OCI-LY1 (cell line): Measurements from ENCODE around the gene VAV3.

Experiments
- H2AFZ ChIP-seq: fragments of 200-600 bp; sonication (generic), shearing (Covaris generic); 2 replicates; pipeline ENCODE4 v1.6.0; 2014; ENCODE audit warnings: antibody characterized with exemption, mild to moderate bottlenecking, low read length
- H3F3A ChIP-seq: fragments of 200-600 bp; sonication (generic), shearing (Covaris generic); 2 replicates; pipeline ENCODE4 v1.6.0; 2014; ENCODE audit warnings: mild to moderate bottlenecking, antibody characterized with exemption, low read length, moderate library complexity; ENCODE audit not compliant: insufficient read depth
- H3K27ac ChIP-seq: fragments of 200-600 bp; sonication (generic); 2 replicates; pipeline ENCODE4 v1.5.1; 2014; ENCODE audit warnings: low read length, mixed run types, mild to moderate bottlenecking, low read depth; ENCODE audit not compliant: poor library complexity, severe bottlenecking
- H3K27me3 ChIP-seq: fragments of 200-600 bp; sonication (generic); 2 replicates; pipeline ENCODE4 v1.6.0; 2014; ENCODE audit warnings: antibody characterized with exemption, mild to moderate bottlenecking, low read length, moderate library complexity; ENCODE audit not compliant: insufficient read depth
- H3K36me3 ChIP-seq: fragments of 200-600 bp; sonication (generic); 2 replicates; pipeline ENCODE4 v1.6.1; 2014; ENCODE audit warnings: mild to moderate bottlenecking, antibody characterized with exemption, low read length, moderate library complexity, mixed read lengths; ENCODE audit not compliant: insufficient read depth
- H3K4me1 ChIP-seq: fragments of 200-600 bp; sonication (generic); 2 replicates; pipeline ENCODE4 v1.5.1; 2014; ENCODE audit warnings: mild to moderate bottlenecking, low read length, moderate library complexity; ENCODE audit not compliant: insufficient read depth, severe bottlenecking
- H3K4me2 ChIP-seq: fragments of 200-600 bp; sonication (generic), shearing (Covaris generic); 2 replicates; pipeline ENCODE4 v1.6.1; 2014; ENCODE audit warnings: low read length
- H3K4me3 ChIP-seq: fragments of 200-600 bp; sonication (generic); 2 replicates; pipeline ENCODE4 v1.5.1; 2014; ENCODE audit warnings: low read length, low read depth, mild to moderate bottlenecking, mixed read lengths; ENCODE audit not compliant: poor library complexity, severe bottlenecking
- H3K79me2 ChIP-seq: fragments of 200-600 bp; shearing (Covaris generic); 2 replicates; pipeline ENCODE4 v1.6.1; 2016; ENCODE audit warnings: mixed run types, low read length, mixed read lengths; ENCODE audit not compliant: insufficient read depth
- H3K9ac ChIP-seq: fragments of 200-600 bp; sonication (generic), shearing (Covaris generic); 2 replicates; pipeline ENCODE4 v1.6.1; 2014; ENCODE audit warnings: mild to moderate bottlenecking, low read length, mixed read lengths
- H3K9me2 ChIP-seq: fragments of 200-600 bp; sonication (generic), shearing (Covaris generic); 2 replicates; pipeline ENCODE4 v1.6.1; 2014; ENCODE audit warnings: low read depth, mild to moderate bottlenecking, low read length, mixed read lengths
- H3K9me3 ChIP-seq: fragments of 200-600 bp; shearing (Covaris generic); 2 replicates; pipeline ENCODE4 v1.6.1; 2014; ENCODE audit warnings: low read length, mixed read lengths
- H4K20me1 ChIP-seq: fragments of 200-600 bp; sonication (generic), shearing (Covaris generic); 2 replicates; pipeline ENCODE4 v1.6.0; 2016; ENCODE audit warnings: mild to moderate bottlenecking, low read length; ENCODE audit not compliant: insufficient read depth
- CTCF ChIP-seq: fragments of 200-600 bp; sonication (generic), shearing (Covaris generic); IDR thresholded peaks from 2 replicates; pipeline ENCODE4 v1.5.1; 2017; ENCODE audit warnings: mild to moderate bottlenecking, antibody characterized with exemption, low read length, moderate library complexity, mixed read lengths
- EZH2 ChIP-seq: fragments of 200-600 bp; sonication (generic), shearing (Covaris generic); IDR thresholded peaks from 2 replicates; pipeline ENCODE4 v1.8.0; 2017; ENCODE audit warnings: borderline replicate concordance, mixed run types, mild to moderate bottlenecking, antibody characterized with exemption, low read length, moderate library complexity, mixed read lengths

Gene VAV3

DNA sequence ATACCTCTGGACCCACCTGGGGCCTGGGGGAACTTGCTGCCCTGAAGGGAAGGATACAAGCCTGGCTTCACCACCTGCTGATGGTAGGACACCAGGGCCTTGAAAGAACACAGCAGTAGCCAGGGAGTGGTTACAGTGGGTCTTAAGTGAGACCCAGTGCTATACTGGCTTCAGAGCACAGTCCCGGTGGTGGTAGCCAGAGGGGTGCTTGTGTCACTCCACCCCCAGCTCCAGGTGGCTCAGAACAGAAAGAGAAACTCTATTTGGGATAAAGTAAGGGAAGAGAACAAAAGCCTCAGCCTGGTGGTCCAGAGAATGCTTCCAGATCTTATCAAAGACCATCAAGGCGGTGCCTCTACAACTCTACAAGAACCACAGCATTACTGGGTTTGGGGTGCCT lies 37.2 kb downstream of the VAV3 start:
- Histone ChIP-seq H3K4me2 (no peak overlapping the region), H3K9ac (no peak overlapping the region), H3K4me1 (peaks cover 17% of the 10 kb centered on the region)

GRCh38 chr1:107926436-107927080 lies 38.4 kb downstream of the VAV3 start:
- Histone ChIP-seq H3K36me3 (no peaks in the 10 kb centered on the region), H2AFZ (no peak overlapping the region), H3K9ac (no peak overlapping the region), H4K20me1 (no peaks in the 10 kb centered on the region), H3K9me2 (no peaks in the 10 kb centered on the region), H3K27me3 (no peaks in the 10 kb centered on the region), H3K79me2 (no peaks in the 10 kb centered on the region; the same call in 1 of the 2 replicates), H3K4me2 (no peak overlapping the region), H3K4me3 (no peak overlapping the region), H3K27ac (no peak overlapping the region), H3F3A (no peaks in the 10 kb centered on the region), H3K9me3 (no peaks in the 10 kb centered on the region), H3K4me1 (peaks cover 12% of the 10 kb centered on the region)
- TF ChIP-seq CTCF (no peak), EZH2 (no peak)

More for the DNA sequence above, 37.2 kb downstream of the VAV3 start:
- no peak for TF ChIP-seq EZH2
- no peak for TF ChIP-seq CTCF
- H3K9me3 ChIP-seq, result no peaks in the 10 kb centered on the region
- no peaks in the 10 kb centered on the region for H3K9me2 ChIP-seq
- no peak overlapping the region for H3K4me3 ChIP-seq
- no peaks in the 10 kb centered on the region for H3K27me3 ChIP-seq
- H3K27ac ChIP-seq, result no peak overlapping the region
- H3F3A ChIP-seq, result no peaks in the 10 kb centered on the region
- H3K36me3 ChIP-seq, result no peaks in the 10 kb centered on the region
- no peak overlapping the region for H2AFZ ChIP-seq
- peaks cover 3% of the 10 kb centered on the region; the same call in 1 of the 2 replicates for H3K79me2 ChIP-seq
- no peaks in the 10 kb centered on the region for H4K20me1 ChIP-seq

GRCh38 chr1:107925565-107925964 lies 39.4 kb downstream of the VAV3 start:
- Histone ChIP-seq H2AFZ (no peak overlapping the region), H3F3A (no peaks in the 10 kb centered on the region), H3K27me3 (no peaks in the 10 kb centered on the region), H4K20me1 (no peaks in the 10 kb centered on the region), H3K4me2 (no peak overlapping the region), H3K4me1 (peaks cover 21% of the 10 kb centered on the region), H3K36me3 (no peaks in the 10 kb centered on the region), H3K79me2 (no peaks in the 10 kb centered on the region), H3K9me3 (no peaks in the 10 kb centered on the region), H3K9me2 (no peaks in the 10 kb centered on the region), H3K4me3 (no peak overlapping the region), H3K27ac (no peak overlapping the region), H3K9ac (no peak overlapping the region)
- no peak for TF ChIP-seq EZH2

DNA sequence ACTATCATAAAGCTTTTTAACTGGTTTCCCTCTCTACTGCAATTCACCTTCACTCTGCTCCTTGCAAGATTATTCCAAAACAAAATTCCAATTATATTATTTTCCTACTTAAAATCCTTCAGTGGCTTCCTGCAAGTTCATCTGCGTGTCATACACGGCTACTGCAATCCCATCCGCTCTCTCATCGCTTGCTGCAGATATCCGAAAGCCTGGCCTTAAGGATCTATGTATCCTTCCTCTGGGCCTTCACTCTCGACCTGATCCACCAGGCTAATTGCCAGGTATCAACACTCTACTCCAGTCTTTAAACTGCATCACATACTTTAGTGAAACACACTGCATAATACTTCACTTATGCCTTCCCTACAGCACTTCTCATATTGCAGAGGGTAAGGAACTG lies 44.0 kb downstream of the VAV3 start:
- no peak for TF ChIP-seq CTCF
- no peak for TF ChIP-seq EZH2
- Histone ChIP-seq H3K4me3 (no peak overlapping the region), H3K27me3 (no peaks in the 10 kb centered on the region), H4K20me1 (no peaks in the 10 kb centered on the region), H3K9me3 (no peaks in the 10 kb centered on the region), H3K79me2 (no peaks in the 10 kb centered on the region), H3K36me3 (no peaks in the 10 kb centered on the region), H3K9me2 (no peaks in the 10 kb centered on the region), H2AFZ (no peak overlapping the region), H3K9ac (no peak overlapping the region), H3K27ac (no peak overlapping the region), H3F3A (no peaks in the 10 kb centered on the region), H3K4me1 (peaks cover 28% of the 10 kb centered on the region), H3K4me2 (no peak overlapping the region)
